GM12878 (cell line): Measurements from ENCODE around the gene SAYSD1. TPM values are rescaled to one million over a fixed set of nuclear protein-coding genes. Genes with fewer than 3 reads are reported as not detected.

Experiments
- ATAC-seq: fragments of 200-7000 bp; cut with Tn5 transposase; 3 replicates; pipeline ENCODE4 v1.9.1; 2020; ENCODE audit warnings: mild to moderate bottlenecking, moderate library complexity
- BruUV-seq: library from RNA; stranded (reverse); fragments of 400-500 nt; replicated peaks from 2 replicates; lab custom pipeline; 2021; lab: Mats Ljungman, UMichigan
- CTCF ChIA-PET: fragments of 300-600 bp; sonication (Branson Sonifier 250); formaldehyde crosslinking; extraction: SDS; loops from one replicate; lab custom pipeline; 2021; ENCODE audit warnings: inconsistent platforms; lab: Yijun Ruan, JAX
- POLR2A ChIA-PET: fragments of 350-600 bp; formaldehyde crosslinking; extraction: SDS; loops from one replicate; lab custom pipeline; 2021; ENCODE audit warnings: inconsistent platforms; lab: Charles Lee
- RAD21 ChIA-PET: fragments of 300-600 bp; sonication (Branson Sonifier 250); formaldehyde crosslinking; loops from one replicate; lab custom pipeline; 2023; ENCODE audit warnings: antibody characterized with exemption; ENCODE audit not compliant: unreplicated experiment; lab: Charles Lee
- SMC1A ChIA-PET: fragments of 300-600 bp; sonication (Branson Sonifier 250); formaldehyde crosslinking; loops from one replicate; lab custom pipeline; 2023; ENCODE audit not compliant: unreplicated experiment, uncharacterized antibody; lab: Charles Lee
- DNase-seq: peaks from one replicate; pipeline ENCODE4 v3.0.0-alpha.2; 2011; ENCODE audit warnings: low read depth, low spot score
- FAIRE-seq: peaks from 3 replicates; lab custom pipeline; 2011; peaks lifted over from hg19 to GRCh38; lab: Jason Lieb, UNC
- H2AFZ ChIP-seq: 2 replicates; pipeline ENCODE4 v1.6.0; 2011; ENCODE audit warnings: low read depth, low read length, control low read depth; ENCODE audit not compliant: control insufficient read depth
- H3K27ac ChIP-seq: 2 replicates; pipeline ENCODE4 v1.5.1; 2011; ENCODE audit warnings: control low read depth; ENCODE audit not compliant: control insufficient read depth, insufficient read depth
- H3K27me3 ChIP-seq, 2 experiments: replicated peaks in 1 of 2; 2 replicates each; pipeline versions ENCODE4 v1.6.0 to v1.6.1; 2011; ENCODE audit warnings: low read length in 1 of 2; ENCODE audit not compliant: control insufficient read depth in 2 of 2, insufficient read depth in 2 of 2
- H3K36me3 ChIP-seq, 2 experiments: 2 replicates each; pipeline ENCODE4 v1.5.1; 2011; ENCODE audit warnings: low read length in 1 of 2; ENCODE audit not compliant: control insufficient read depth in 2 of 2, insufficient read depth in 2 of 2
- H3K4me1 ChIP-seq: 2 replicates; pipeline ENCODE4 v1.6.1; 2011; ENCODE audit warnings: mild to moderate bottlenecking, low read length, moderate library complexity, mixed read lengths; ENCODE audit not compliant: control insufficient read depth, insufficient read depth
- H3K4me2 ChIP-seq: 2 replicates; pipeline ENCODE4 v1.6.0; 2011; ENCODE audit warnings: control low read depth; ENCODE audit not compliant: control insufficient read depth, insufficient read depth
- H3K4me3 ChIP-seq: fragments of 200-600 bp; sonication (generic); 2 replicates; pipeline ENCODE4 v1.5.1; 2016
- H3K79me2 ChIP-seq: 2 replicates; pipeline ENCODE4 v1.6.0; 2011; ENCODE audit warnings: low read length; ENCODE audit not compliant: control insufficient read depth, insufficient read depth
- H3K9ac ChIP-seq: 2 replicates; pipeline ENCODE4 v1.8.0; 2011; ENCODE audit warnings: low read length, control low read depth, mixed read lengths; ENCODE audit not compliant: control insufficient read depth, insufficient read depth
- H3K9me3 ChIP-seq: replicated peaks from 3 replicates; pipeline ENCODE4 v1.5.1; 2011; ENCODE audit warnings: mild to moderate bottlenecking, low read length; ENCODE audit not compliant: control insufficient read depth, insufficient read depth
- H4K20me1 ChIP-seq: 2 replicates; pipeline ENCODE4 v1.6.0; 2011; ENCODE audit not compliant: control insufficient read depth, insufficient read depth
- CREB1 ChIP-seq: IDR thresholded peaks from 2 replicates; pipeline ENCODE4 v1.6.1; 2012; ENCODE audit warnings: low read depth, mild to moderate bottlenecking, inconsistent platforms
- HDAC6 ChIP-seq: fragments of 200-600 bp; sonication (generic); IDR thresholded peaks from one replicate; pipeline ENCODE4 v1.8.0; 2017; ENCODE audit warnings: antibody characterized with exemption; ENCODE audit not compliant: unreplicated experiment
- IRF4 ChIP-seq: IDR thresholded peaks from 2 replicates; pipeline ENCODE4 v1.6.1; 2011; ENCODE audit warnings: low read depth, low read length
- RELA ChIP-seq: fragments of 450-650 bp; IDR thresholded peaks from 2 replicates; pipeline ENCODE4 v1.8.0; 2014; ENCODE audit warnings: borderline replicate concordance; ENCODE audit not compliant: partially characterized antibody
- SIN3A ChIP-seq: IDR thresholded peaks from 2 replicates; pipeline ENCODE4 v1.6.1; 2012; ENCODE audit warnings: low read depth, low read length, improper control_type of control experiment
- TAF1 ChIP-seq: IDR thresholded peaks from 2 replicates; pipeline ENCODE4 v1.6.1; 2011; ENCODE audit warnings: mild to moderate bottlenecking, low read depth, low read length, borderline replicate concordance
- ZBED1 ChIP-seq: IDR thresholded peaks from 2 replicates; pipeline ENCODE4 v1.6.1; 2016; ENCODE audit warnings: borderline replicate concordance
- WGBS: methylation state at CpG from one replicate; pipeline ENCODE4 v1.1.6; 2016; ENCODE audit warnings: low lambda C conversion rate; ENCODE audit not compliant: insufficient replicate concordance, insufficient coverage; ENCODE audit errors: missing lambda C conversion rate; 5-methylcytosine and 5-hydroxymethylcytosine counted together
- in situ Hi-C: fragments of 300-500 bp; cut with MboI; formaldehyde crosslinking; loops from 9 replicates; pipeline ENCODE4 v1.14.3; 2018; ENCODE audit warnings: mixed read lengths
- intact Hi-C: fragments of 100-400 bp; cut with micrococcal nuclease; formaldehyde crosslinking; loops from one replicate; pipeline ENCODE4 v1.14.2; 2022; ENCODE audit not compliant: unreplicated experiment
- polyA plus RNA-seq, 11 experiments: library from polyadenylated mRNA; depleted of rRNA in 4 of 11; unstranded in 6 of 11; stranded (reverse) in 5 of 11; fragments of >200 nt; fragmentation: Nextera tagmentation in 4 of 11; fragmentation: Illumina TruSeq in 1 of 11; extraction: Ambion mirVana in 4 of 11; extraction: Trizol in 1 of 11; gene quantifications; 1 replicate in 1 of 11; 2 replicates in 10 of 11; pipeline versions ENCODE4 v1.2.1 to v1.2.3, GENCODE V29; 2011 to 2016; ENCODE audit warnings: inconsistent platforms in 2 of 11, missing spikeins in 2 of 11, low read depth in 1 of 11
- total RNA-seq, 4 experiments: library from RNA; depleted of rRNA in 3 of 4; stranded (reverse); fragments of >200 nt in 3 of 4; fragmentation: Illumina TruSeq in 1 of 4; extraction: Trizol in 1 of 4; gene quantifications; 2 replicates each; pipeline versions ENCODE4 v1.2.1 to v1.2.3, GENCODE V29; 2013 to 2021
- TF ChIP-seq, protein P1 (sequence below): fragments of 450-650 bp; IDR thresholded peaks from 2 replicates; pipeline ENCODE4 v1.6.1; 2014; ENCODE audit warnings: mild to moderate bottlenecking
- TF ChIP-seq, protein P2 (sequence below): fragments of 450-650 bp; IDR thresholded peaks from 2 replicates; pipeline ENCODE4 v1.6.1; 2016; ENCODE audit warnings: mild to moderate bottlenecking

Gene SAYSD1
- total and polyA plus RNA-seq, 10 of the 15 experiments (the other 5 are each of a cell fraction or from before 2014, with no cell fraction given): 1.5 to 7.3 (median 6.4) TPM

DNA sequence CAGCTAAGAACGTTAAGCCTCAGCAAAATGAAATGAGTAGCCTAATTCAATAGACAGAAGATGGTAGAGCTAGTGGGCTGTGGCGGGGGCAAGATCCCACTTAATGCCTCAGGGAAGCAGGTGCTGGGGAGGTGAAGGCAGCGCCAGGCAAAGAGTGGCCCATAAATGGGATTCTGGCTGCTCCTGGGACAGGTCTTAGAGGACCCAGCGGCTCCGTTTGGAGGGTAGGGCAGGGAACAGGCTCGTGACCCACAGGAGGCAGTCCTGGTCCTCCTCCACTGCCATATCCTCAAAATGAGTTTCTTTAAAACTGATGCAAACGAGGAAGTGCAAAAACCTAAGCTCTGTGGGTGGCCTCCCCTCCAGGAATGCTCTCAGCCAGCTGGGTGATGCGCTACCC lies 32.7 kb downstream of the SAYSD1 start:
- Histone ChIP-seq H3K9ac (no peak overlapping the region), H3K4me3 (no peak overlapping the region), H4K20me1 (peaks cover 7% of the 10 kb centered on the region; the same call in 1 of the 2 replicates), H3K9me3 (no peaks in the 10 kb centered on the region), H3K27ac (no peak overlapping the region), H3K79me2 (no peaks in the 10 kb centered on the region), H2AFZ (no peak overlapping the region), H3K4me1 (peaks cover 10% of the 10 kb centered on the region), H3K4me2 (no peak overlapping the region), H3K27me3 (peaks cover 0 to 2% of the 10 kb centered on the region in 2 experiments; a peak in 2 of 4 replicates), H3K36me3 (no peaks in the 10 kb centered on the region)
- WGBS: 56% methylated on average over 8 of the region's 8 CpGs
- POLR2A ChIA-PET: no interaction called here
- in situ Hi-C loops: no loop called here
- CTCF ChIA-PET: interaction anchor here (1.6 kb wide), 1 partner anchor 62 kb away, joined by 3 read pairs; no protein-coding TSS in a partner anchor
- TF ChIP-seq ZBED1: no peak
- TF ChIP-seq TAF1: no peak
- no peak for TF ChIP-seq SIN3A
- TF ChIP-seq HDAC6: no peak
- TF ChIP-seq, protein P1, sequence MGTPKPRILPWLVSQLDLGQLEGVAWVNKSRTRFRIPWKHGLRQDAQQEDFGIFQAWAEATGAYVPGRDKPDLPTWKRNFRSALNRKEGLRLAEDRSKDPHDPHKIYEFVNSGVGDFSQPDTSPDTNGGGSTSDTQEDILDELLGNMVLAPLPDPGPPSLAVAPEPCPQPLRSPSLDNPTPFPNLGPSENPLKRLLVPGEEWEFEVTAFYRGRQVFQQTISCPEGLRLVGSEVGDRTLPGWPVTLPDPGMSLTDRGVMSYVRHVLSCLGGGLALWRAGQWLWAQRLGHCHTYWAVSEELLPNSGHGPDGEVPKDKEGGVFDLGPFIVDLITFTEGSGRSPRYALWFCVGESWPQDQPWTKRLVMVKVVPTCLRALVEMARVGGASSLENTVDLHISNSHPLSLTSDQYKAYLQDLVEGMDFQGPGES: no peak
- TF ChIP-seq CREB1: no peak
- TF ChIP-seq IRF4: no peak
- no peak for TF ChIP-seq RELA
- TF ChIP-seq, protein P2, sequence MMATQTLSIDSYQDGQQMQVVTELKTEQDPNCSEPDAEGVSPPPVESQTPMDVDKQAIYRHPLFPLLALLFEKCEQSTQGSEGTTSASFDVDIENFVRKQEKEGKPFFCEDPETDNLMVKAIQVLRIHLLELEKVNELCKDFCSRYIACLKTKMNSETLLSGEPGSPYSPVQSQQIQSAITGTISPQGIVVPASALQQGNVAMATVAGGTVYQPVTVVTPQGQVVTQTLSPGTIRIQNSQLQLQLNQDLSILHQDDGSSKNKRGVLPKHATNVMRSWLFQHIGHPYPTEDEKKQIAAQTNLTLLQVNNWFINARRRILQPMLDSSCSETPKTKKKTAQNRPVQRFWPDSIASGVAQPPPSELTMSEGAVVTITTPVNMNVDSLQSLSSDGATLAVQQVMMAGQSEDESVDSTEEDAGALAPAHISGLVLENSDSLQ: no peak
- ATAC-seq: no peak
- SMC1A ChIA-PET: no interaction called here
- BruUV-seq: no TSS peak
- intact Hi-C loops: no loop called here
- DNase-seq: no peak
- RAD21 ChIA-PET: no interaction called here
- FAIRE-seq: no peak
